Measurements from ENCODE around the gene FBXO5. TPM values are rescaled to one million over a fixed set of nuclear protein-coding genes. Genes with fewer than 3 reads are reported as not detected.
A peak's percentile ranks its signal among the peaks of the same experiment; 100 is the strongest.

FBXO5 gene
- total and polyA plus RNA-seq, 8 donors: 2.2 to 9.4 (median 4.9) TPM; not detected in 1

- Histone ChIP-seq H3K36me3 (peaks cover 9 to 24% (median 22%) of the 10 kb centered on the region in 4 donors), H3K9me3 (no peaks in the 10 kb centered on the region), H3K27ac (no peak overlapping the region), H3K27me3 (no peaks in the 10 kb centered on the region), H3K4me1 (peaks cover 12 to 37% (median 17%) of the 10 kb centered on the region in 4 donors), H3K4me3 (no peak overlapping the region)
- no peak for TF ChIP-seq CTCF (IDR thresholded peaks at IDR 0.05)
- TF ChIP-seq EP300 (IDR thresholded peaks at IDR 0.05): no peak
- TF ChIP-seq POLR2AphosphoS5 (IDR thresholded peaks at IDR 0.05): no peak
- TF ChIP-seq POLR2A (IDR thresholded peaks at IDR 0.05): no peak
- WGBS, 5 donors: 53 to 83% (median 63%) methylated on average over 3 of the region's 3 CpGs
- no peak for DNase-seq
- intact Hi-C loops (cut with DNase I; ENCODE audit: low total_unique reads): no loop called here
Measured at GRCh38 chr6:152978058-152978457, 4.8 kb downstream of the FBXO5 start.

- Histone ChIP-seq H3K27me3 (no peaks in the 10 kb centered on the region), H3K9me3 (no peaks in the 10 kb centered on the region), H3K4me3 (no peak overlapping the region), H3K27ac (no peak overlapping the region), H3K36me3 (peaks cover 9 to 29% (median 27%) of the 10 kb centered on the region in 4 donors), H3K4me1 (peaks cover 9 to 34% (median 13%) of the 10 kb centered on the region in 4 donors)
- DNase-seq: no peak
- intact Hi-C loops (cut with DNase I; ENCODE audit: low total_unique reads): no loop called here
- TF ChIP-seq POLR2A (IDR thresholded peaks at IDR 0.05) (no peak), EP300 (IDR thresholded peaks at IDR 0.05) (no peak), POLR2AphosphoS5 (IDR thresholded peaks at IDR 0.05) (no peak)
Measured at GRCh38 chr6:152977556-152977955, 5.3 kb downstream of the FBXO5 start.

GRCh38 chr6:152976749-152977148 lies 6.1 kb downstream of the FBXO5 start:
- intact Hi-C loops (cut with DNase I; ENCODE audit: low total_unique reads): no loop called here
- Histone ChIP-seq H3K4me1 (peaks cover under 1 to 26% (median 5%) of the 10 kb centered on the region in 4 donors), H3K36me3 (peaks cover 11 to 37% (median 35%) of the 10 kb centered on the region in 4 donors), H3K27me3 (no peaks in the 10 kb centered on the region), H3K27ac (no peak overlapping the region), H3K9me3 (no peaks in the 10 kb centered on the region), H3K4me3 (no peak overlapping the region)
- 83 to 95% (median 88%) methylated on average over 1 of the region's 1 CpG for WGBS, 5 donors
- TF ChIP-seq CTCF (IDR thresholded peaks at IDR 0.05): no peak
- no peak for TF ChIP-seq EP300 (IDR thresholded peaks at IDR 0.05)
- no peak for TF ChIP-seq POLR2A (IDR thresholded peaks at IDR 0.05)
- TF ChIP-seq POLR2AphosphoS5 (IDR thresholded peaks at IDR 0.05): no peak
- DNase-seq: no peak

GRCh38 chr6:152975204-152975915 lies 7.5 kb downstream of the FBXO5 start:
- Histone ChIP-seq H3K27ac (peak overlapping the region in 1 of 5 donors; percentile 21), H3K27me3 (no peaks in the 10 kb centered on the region), H3K36me3 (peaks cover 24 to 51% (median 49%) of the 10 kb centered on the region in 4 donors), H3K4me1 (peaks cover 0 to 12% (median 0%) of the 10 kb centered on the region in 4 donors), H3K4me3 (no peak overlapping the region), H3K9me3 (no peaks in the 10 kb centered on the region)
- 76 to 88% (median 77%) methylated on average over 4 of the region's 4 CpGs for WGBS, 5 donors
- no peak for TF ChIP-seq POLR2AphosphoS5 (IDR thresholded peaks at IDR 0.05)
- no peak for TF ChIP-seq POLR2A (IDR thresholded peaks at IDR 0.05)
- TF ChIP-seq EP300 (IDR thresholded peaks at IDR 0.05): no peak
- TF ChIP-seq CTCF (IDR thresholded peaks at IDR 0.05): no peak
- intact Hi-C loops (cut with DNase I; ENCODE audit: low total_unique reads): no loop called here
- peak in 1 of 2 donors; percentile 26 for DNase-seq

- H3K27ac ChIP-seq: no peak overlapping the region
- H3K36me3 ChIP-seq: peaks cover 28 to 64% (median 59%) of the 10 kb centered on the region in 4 donors
- TF ChIP-seq EP300 (IDR thresholded peaks at IDR 0.05): no peak
- no peak for TF ChIP-seq CTCF (IDR thresholded peaks at IDR 0.05)
- TF ChIP-seq POLR2A (IDR thresholded peaks at IDR 0.05): no peak
- no peak for TF ChIP-seq POLR2AphosphoS5 (IDR thresholded peaks at IDR 0.05)
- no peak for DNase-seq
- H3K4me1 ChIP-seq: peaks cover 0 to 10% (median 0%) of the 10 kb centered on the region in 4 donors
- no peak overlapping the region for H3K4me3 ChIP-seq
- H3K9me3 ChIP-seq: peaks cover 0 to under 1% (median 0%) of the 10 kb centered on the region in 4 donors
- WGBS, 5 donors: 92 to 97% (median 94%) methylated on average over 1 of the region's 1 CpG
- intact Hi-C loops (cut with DNase I; ENCODE audit: low total_unique reads): no loop called here
- H3K27me3 ChIP-seq: no peaks in the 10 kb centered on the region
Measured at GRCh38 chr6:152973916-152974315, 8.9 kb downstream of the FBXO5 start.
